HG03095 (cell line): ENCODE data around the gene DDAH1.
"Not testable (repeated sequence)": the region's sequence is repeated elsewhere in the genome, so short reads cannot be mapped to it uniquely, and the experiment has no call there.

Source experiments
- ATAC-seq: cut with Tn5 transposase; IDR thresholded peaks from one replicate; pipeline ENCODE4 v1.9.1; 2021; ENCODE audit warnings: moderate library complexity; ENCODE audit not compliant: unreplicated experiment

Gene DDAH1

GRCh38 chr1:85361606-85362296 lies 103.2 kb downstream of the DDAH1 start:
- no peak for ATAC-seq

DNA sequence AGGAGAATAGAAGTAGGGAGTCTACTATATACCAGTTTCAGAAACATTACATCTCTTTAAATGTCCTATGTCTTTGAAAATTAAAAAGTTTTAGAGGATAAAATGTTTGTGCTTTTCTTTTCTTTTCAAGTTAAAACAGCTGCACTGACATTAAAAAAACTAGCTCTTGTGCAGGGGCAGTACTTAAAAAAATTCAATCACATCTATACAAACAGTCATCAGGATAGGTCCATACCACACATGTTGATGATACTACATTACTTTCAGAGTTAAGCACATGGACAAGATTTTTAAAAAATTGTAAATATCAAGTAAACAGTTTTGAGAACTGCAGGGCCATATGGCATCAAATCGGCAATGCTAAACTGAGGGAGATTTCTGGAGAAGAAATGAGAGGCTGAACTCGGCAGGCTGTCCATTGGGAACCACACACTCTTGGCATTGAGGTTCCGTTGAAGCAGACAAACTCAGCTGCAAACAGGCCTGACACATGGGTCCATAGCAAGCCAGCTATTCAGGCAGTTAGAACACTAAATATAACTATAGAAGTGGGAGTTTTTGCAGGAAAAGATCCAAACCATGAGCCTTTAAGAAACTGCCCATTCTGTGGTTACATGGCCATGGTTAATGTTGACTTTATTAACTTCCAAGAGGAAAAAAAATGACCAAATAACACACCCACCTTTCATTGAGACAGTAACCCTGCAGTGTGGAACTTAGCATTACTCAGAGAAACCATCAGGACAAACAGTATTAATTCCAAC lies 104.0 kb downstream of the DDAH1 start:
- no peak for ATAC-seq

DNA sequence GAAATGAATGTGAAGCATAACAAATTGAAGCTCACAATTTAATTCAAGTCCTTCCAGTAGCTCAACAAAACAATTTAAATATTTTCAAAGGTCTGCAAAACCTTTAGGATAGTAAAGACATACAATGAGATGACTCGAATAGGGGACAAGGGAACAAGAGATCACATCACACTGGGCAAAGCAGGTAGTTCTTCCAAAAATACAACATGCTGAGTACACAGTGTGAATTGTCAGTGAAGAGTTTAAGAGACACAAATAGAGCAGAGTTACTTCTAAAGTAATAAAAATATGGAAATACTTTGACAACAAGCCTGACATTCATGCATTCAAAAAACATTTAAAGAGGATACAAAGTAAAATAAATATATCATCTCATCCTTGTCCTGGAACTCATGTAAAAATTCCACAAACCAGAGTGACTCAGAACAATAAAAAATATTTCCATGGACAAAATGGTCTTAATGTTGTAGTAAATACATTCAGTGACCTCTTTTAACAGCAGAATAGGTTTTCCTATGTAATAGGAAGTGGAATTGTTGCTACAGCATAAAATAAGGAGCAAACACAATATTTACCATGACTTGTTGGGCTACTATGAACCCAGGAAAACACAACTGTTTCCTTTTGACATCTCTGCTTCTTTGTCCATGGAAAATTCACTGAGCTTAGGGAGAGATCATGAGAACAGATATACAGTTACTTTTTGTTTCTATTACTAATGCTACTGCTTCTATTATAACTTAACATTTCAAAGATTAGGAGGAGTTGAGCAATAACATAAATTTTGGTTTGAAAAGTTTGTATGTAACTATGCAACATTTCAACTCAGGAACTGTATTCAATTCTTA lies 104.9 kb downstream of the DDAH1 start:
- ATAC-seq = no peak

DNA sequence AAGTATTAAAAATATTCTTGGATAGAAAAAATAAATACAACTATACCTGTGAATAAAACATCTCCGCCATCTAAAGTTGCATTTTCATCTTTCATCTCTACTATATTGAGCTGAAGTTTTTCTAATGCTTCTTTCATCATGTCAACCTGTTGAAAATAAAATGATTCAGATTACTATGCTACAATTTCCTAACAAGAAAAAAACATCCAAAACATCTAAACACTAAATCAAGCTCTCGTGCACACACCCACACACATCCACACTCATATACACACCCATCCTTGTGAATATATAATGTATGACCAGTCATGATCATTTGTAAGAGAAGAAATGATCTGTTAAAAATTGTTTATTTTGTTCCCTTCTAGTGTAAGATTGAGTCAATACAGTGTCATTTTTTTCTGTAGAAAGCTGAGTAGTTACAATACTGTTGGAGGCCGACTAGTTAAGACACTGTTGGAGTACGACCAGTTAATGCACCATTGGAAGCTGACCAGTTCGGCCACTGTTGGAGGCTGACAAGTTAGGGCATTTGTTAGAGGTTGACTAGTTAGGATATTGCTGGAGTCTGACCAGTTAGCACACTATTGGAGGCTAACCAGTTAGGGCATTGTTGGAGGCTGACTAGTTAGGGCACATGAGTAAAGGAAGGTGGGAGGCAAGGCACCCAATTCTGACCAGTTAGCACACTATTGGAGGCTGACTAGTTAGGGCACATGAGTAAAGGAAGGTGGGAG lies 106.1 kb downstream of the DDAH1 start:
- ATAC-seq = no peak

DNA sequence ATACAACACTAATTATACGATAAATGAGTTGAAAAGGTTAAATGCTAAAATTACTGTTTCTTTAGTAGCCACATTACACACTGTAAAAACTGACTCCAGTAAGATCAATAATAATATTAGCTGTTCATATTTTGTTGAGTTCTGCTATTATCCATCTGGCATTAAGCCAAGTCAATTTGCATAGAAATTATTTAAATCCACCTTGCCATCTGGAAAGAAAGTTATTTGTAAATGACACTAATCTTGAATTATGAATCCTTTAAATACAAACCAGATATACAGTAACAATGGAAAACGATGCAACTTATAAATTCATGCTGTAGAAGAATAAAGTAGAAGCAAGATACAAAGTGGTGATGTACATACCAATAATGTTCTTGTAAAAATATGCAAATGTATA lies 107.1 kb downstream of the DDAH1 start:
- no peak for ATAC-seq

- ATAC-seq = no peak
Measured at GRCh38 chr1:85356130-85356529, 108.8 kb downstream of the DDAH1 start.

- ATAC-seq = no peak
Measured at GRCh38 chr1:85352055-85352454, 112.9 kb downstream of the DDAH1 start.

- ATAC-seq = no peak
Measured at GRCh38 chr1:85351202-85351828, 113.6 kb downstream of the DDAH1 start.

DNA sequence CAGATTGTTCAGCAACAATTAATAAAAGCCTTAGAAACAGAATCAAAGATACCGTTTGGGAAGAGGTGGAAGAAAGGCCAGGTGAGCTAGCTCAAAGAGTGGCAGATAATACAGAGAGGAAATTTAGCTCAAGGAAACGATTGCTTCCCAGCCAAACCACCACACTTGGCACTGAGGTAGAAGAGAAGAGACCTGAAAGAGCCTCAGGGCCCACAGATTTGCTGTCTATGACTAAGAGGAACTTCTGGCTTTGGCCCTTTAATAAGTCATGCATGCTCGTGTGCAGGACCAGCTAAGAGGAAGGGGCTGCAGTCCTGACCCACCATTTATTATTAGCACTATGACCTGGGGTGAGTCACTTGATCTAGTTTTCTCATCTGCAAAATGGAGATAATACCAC lies 115.7 kb downstream of the DDAH1 start:
- no peak for ATAC-seq

- no peak for ATAC-seq
Measured at GRCh38 chr1:85347908-85348307, 117.1 kb downstream of the DDAH1 start.

DNA sequence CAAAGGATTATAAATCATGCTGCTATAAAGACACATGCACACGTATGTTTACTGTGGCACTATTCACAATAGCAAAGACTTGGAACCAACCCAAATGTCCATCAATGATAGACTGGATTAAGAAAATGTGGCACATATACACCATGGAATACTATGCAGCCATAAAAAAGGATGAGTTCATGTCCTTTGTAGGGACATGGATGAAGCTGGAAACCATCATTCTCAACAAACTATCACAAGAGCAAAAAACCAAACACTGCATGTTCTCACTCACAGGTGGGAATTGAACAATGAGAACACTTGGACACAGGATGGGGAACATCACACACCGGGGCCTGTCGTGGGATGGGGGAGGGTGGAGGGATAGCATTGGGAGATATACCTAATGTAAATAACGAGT lies 117.7 kb downstream of the DDAH1 start:
- not testable (repeated sequence) for ATAC-seq

GRCh38 chr1:85344256-85344694 lies 120.7 kb downstream of the DDAH1 start:
- ATAC-seq = no peak

GRCh38 chr1:85343612-85344255 lies 121.2 kb downstream of the DDAH1 start:
- ATAC-seq = no peak

GRCh38 chr1:85343213-85343611 lies 121.7 kb downstream of the DDAH1 start:
- ATAC-seq = no peak

GRCh38 chr1:85342207-85342606 lies 122.8 kb downstream of the DDAH1 start:
- ATAC-seq = no peak

- ATAC-seq = no peak
Measured at GRCh38 chr1:85340427-85340826, 124.5 kb downstream of the DDAH1 start.

DNA sequence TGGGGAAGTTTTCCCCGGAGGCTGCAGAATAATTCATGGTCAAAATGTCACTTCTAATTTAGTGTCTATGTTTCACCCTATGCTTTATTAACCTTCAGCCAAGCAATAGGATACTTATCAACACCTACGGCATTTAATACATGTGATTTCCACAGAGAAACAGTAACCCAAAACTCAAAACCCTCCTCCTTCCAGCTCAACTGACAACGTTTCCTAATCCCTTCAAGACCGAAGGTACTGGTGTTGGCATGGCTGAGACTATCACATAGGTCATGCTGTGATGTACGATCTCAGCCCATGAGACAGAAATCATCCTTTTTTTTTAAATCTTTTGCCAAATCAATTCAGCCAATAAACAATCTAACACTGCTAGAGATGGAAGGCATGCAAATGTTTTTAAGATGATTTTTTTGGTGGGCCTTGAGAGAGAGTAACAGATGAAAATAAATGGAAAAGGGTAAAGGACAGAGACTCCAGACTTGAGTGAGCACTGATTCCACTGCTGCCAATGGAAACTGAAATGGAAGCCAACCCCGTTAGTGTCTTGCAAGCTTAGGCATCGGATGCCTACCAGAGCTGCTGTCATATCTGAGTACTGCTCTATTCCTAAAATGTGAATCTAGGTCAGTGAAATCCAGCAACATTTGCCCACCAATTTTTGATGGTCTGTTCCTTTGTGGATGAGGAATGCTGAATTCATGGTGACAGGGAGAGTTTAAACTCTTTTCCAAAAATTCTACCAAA lies 125.1 kb downstream of the DDAH1 start:
- no peak for ATAC-seq

DNA sequence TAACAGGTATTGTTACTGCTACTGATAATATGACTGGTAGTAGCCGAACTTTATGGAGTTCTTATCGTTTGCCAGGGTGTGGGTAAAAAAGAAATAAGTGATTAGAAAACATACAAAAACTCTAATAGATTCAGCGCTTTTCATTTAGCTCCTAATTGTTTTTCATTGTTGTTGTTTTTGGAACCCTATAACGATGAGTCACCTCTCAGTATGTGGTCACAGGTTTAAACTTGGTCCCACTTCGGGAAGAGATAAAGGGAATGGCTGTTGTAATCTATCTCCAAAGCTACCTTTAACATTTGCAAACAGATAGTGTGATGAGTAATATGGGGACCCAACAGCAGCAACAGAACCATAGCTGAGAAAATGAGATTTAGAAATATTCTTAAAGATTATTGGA lies 125.9 kb downstream of the DDAH1 start:
- no peak for ATAC-seq

- peak; percentile 55 for ATAC-seq
Measured at GRCh38 chr1:85334962-85335361, 130.0 kb downstream of the DDAH1 start.
